ENCODE results near the gene RECQL5.
"Not testable (repeated sequence)": the region's sequence is repeated elsewhere in the genome, so short reads cannot be mapped to it uniquely, and the experiment has no call there.

The RECQL5 gene

DNA sequence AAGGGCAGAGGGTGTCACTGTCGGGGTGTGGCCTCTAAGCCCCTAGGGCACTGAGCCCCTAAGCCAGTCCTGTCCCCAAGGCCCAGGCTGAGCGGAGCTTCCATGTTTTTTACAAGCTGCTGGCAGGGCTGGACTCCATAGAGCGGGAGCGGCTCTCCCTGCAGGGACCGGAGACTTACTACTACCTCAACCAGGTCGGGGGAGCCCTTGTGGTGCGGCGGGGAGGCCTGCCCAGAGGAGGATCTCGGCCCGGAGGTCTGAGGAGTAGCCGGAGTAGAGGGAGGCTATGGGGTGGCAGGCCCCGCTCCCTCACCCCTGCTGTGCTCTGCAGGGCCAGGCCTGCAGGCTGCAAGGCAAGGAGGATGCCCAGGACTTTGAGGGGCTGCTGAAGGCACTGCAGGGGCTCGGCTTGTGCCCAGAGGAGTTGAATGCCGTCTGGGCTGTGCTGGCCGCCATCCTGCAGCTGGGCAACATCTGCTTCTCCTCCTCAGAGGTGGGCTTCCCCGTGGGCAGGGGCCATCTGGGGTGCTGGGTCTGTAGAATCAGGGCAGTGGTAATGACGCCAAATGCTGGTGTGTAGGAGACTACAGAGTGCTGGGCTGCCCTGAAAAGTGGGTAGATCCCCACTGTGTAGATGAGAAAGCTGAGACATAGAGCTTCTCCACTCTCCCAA is 74.5 kb downstream of the RECQL5 start:
- DNase-seq (ENCODE audit: low read depth), result no peak

DNA sequence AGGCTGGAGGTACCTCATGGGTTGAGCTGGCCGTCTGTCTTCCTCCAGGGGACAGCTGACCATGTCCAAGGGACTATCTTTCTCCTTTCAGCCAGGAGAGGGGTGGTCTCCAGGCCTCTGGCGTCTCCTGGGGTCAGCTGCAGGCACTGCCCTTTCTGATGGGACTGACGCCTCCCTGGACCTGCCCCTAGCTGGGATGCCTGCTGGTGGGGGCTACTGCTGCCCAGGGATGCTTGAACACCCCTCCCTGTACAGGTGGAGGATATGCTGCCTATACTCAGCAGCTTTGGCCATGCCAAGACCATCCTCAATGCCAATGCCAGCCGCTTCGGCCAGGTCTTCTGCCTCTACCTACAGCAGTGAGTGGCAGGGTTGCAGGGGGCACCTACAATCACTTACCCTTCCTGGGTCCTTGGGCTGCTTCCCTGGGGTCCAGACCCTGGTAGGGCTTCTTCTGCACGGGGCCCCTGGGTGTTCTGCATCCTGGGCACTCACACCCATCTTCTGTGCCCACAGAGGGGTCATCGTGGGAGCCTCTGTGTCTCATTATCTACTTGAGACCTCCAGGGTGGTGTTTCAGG is 75.1 kb downstream of the RECQL5 start:
- DNase-seq (ENCODE audit: low read depth), result no peak

DNA sequence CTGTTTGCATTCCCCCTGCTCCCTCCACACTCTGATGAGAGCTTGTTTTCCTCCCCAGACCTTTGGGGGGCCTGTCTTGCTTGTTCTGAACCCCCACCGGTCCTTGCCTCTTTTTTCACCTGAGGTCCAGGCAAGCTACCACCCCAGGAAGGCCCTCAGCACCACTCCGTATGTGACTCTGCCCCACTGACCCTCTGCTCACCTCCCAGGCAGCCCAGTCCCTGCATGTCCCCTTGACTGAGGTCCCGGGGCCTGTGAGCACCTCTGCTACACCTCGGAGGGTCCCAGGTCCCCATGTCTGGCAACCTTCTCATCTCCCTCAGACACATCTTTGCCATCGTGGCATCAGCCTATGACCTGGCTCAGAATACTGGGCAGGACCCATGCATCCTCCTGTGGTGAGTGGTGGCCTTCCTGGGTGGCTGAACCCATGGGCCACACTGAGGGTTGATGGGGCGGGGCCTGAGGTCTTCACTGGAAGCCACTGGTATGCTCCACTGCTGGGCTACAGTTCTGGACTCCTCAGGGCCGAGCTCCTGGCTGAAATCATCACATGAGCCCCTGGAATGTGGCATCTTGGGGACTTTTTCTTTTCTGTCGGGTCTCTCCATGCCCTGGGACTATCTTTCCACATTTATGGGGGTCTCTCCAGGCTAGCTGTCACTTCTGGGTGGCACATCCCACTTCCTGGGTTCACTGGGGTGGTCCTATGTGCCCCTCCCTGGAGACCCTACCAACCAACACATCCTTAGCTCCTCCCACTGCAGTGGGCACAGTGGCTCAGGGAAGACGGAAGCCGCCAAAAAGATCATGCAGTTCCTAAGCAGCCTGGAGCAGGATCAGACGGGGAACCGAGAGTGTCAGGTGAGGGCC is 75.9 kb downstream of the RECQL5 start:
- no peak for DNase-seq (ENCODE audit: low read depth)

DNA sequence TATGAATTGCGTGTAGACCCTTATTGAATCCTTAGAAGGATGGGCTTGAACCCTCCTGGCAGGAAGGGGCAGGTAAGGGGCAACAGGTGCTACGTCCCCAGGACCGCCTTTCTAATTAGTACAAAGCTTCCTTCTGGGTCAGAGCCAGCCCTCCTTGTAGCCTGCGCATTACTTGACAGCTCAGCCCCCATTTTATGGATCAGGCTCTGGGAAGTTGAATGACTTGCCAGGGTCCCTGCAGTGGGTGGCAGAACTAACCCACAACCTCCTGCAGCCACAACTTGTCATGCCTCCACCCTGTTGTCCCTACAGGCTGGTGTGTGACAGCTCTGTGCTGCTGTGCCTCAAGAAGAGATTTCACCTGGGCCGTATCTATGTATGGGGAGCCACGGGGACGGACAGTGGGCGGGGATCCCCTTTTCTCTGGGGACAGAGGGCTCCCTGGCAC is 76.6 kb downstream of the RECQL5 start:
- DNase-seq (ENCODE audit: low read depth), result no peak

DNA sequence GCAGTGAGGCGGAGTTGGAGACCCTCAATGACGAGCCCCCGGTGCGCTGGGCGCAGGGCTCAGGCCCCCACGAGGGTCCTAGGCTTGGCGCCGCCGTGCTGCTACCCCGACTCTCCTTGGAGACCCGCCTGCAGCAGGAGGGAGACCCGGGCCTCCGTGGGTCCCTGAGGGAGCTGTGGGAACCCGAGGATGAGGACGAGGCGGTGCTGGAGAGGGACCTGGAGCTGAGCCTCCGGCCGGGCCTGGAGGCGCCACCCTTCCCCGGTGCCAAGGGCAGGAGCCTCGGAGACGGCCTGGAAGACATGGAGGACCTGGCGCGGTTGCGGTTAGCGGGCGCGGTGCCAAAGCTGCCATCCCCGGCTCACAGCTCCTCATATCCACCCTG is 77.0 kb downstream of the RECQL5 start:
- no peak for DNase-seq (ENCODE audit: low read depth)

DNA sequence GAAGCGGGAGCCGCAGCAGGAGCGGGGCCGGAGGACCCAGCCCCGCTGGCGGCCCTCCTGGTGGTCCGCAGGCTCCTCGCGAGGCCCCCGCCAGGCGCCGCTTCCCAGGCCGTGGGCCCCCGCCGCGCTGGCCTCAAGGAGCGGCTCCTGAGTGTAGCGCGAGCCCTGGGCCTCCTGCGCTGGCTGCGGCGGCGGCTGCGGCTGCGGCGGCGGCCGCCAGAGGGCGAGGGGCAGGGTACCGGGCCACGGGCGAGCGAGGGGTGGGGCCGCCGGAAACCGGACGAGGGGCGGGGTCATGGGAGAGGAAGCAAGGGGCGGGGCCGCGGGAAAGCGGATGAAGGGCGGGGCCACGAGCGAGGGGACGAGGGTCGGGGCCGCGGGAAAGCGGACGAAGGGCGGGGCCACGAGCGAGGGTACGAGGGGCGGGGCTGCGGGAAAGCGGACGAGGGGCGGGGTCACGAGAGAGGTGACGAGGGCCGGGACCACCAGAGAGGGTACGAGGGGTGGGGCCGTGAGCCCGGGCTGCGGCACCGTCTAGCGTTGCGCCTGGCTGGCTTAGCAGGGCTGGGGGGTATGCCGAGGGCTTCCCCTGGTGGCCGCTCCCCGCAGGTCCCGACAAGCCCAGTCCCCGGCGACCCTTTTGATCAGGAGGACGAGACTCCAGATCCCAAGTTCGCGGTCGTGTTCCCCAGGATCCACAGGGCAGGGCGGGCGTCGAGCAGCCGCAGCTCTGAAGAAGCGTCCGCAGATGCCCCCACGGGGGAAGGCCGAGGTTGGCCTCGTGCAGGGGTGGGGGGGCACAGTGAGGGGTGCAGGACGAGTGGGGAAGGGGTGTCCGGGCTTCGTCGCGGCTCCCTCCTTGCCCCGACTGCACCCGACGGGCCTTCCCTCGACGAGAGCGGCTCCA is 77.7 kb downstream of the RECQL5 start:
- DNase-seq (ENCODE audit: low read depth), result peak; percentile 98

DNA sequence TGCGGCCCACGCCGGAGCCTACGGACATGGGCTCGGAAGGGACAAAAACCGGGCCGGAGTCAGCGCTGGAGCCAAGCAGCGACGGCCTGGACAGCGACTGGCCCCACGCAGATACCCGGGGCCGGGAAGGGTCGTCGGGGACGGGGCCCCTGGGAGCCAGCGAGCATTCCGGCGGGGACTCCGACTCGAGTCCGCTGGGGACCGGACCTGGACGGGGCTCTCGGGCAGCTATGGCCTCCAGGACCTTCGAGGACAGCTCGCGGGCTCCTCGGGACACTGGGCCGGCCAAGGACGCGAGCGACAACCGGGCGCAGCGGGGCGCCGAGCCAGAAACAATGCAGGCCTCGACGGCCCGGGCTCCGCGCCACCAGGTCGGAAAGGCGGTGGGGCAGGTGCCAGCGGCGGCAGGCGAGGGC is 78.3 kb downstream of the RECQL5 start:
- DNase-seq (ENCODE audit: low read depth), result peak; percentile 16

DNA sequence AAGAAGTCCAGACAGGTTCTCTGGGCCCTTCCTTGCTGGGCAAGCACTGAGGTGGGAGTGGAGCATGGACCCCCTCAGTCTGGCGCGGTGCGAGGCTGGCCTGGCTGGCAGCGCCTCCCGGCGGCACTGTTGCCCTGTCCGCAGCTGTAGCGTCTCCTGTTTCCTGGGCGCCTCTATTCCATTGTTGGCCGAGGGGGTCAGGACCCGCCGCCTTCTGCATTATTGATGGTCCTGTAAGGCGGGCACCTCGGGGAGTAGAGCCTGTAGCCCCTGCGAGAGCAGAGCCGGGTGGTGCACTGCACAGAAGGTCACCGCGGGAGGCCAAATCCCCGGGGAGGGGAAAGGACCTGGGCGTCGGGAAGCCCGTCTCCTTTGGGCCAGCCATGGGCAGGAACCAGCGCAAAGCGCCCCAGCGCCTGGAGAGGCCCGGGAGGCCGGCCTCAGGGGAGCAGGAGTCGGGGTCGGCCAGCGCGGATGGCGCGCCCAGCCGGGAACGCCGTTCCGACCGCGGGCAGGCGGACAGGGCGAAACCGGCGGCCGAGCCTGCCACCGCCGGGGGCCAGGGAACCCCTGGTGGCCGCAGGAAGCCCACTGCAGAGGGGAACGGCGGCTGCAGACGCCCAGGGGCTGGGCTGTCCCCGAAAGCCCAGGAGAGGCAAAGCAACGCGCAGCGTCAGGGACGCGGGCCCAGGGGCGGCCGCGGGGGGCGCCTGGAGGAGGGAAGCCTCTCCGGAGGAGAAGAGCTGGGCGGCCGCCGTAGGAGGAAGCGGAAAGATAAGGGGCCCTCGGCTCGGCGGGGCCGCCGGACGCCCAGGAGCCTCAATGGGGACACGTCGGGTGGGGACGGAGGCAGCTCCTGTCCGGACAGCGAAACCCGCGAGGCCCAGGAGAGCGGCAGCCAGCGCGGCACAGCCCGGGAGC is 79.0 kb downstream of the RECQL5 start, which contains the start of gene MYO15B:
Gene MYO15B (plus strand): TSS at position 126 of the 921 bp plus-strand sequence. CDS start 258 bp downstream, at position 384.
- peak; percentile 60 for DNase-seq (ENCODE audit: low read depth)

DNA sequence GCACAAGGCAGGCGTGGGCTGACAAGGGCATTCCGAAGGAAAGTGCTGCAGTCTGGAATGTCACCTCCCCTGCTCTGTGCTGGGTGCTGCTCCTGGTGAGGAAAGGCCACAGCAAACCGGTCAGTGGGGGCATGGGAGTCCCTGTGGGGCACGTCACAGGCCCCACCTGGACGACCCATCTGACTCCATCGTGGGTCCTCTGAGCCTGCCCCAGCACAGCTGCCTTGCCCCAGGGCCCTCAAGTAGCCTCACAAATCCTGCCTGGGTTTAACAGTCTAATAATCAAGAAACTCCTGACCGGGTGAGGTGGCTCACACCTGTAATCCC is 82.1 kb downstream of the RECQL5 start:
- no peak for DNase-seq (ENCODE audit: low read depth)

DNA sequence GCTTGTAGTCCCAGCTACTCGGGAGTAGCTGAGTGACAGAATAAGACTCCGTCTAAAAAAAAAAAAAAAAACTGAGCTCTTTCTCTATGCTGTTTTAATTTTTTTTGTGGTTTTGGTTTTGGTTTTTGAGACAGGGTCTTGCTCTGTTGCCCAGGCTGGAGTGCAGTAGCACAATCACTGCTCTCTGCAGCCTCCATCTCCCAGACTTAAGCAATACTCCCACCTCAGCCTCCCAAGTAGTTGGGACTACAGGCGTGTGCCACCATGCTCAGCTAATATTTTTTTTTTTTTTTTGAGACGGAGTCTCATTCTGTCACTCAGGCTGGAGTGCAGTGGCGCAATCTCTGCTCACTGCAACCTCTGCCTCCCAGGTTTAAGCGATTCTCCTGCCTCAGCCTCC is 83.8 kb downstream of the RECQL5 start:
- DNase-seq (ENCODE audit: low read depth), result not testable (repeated sequence)

DNA sequence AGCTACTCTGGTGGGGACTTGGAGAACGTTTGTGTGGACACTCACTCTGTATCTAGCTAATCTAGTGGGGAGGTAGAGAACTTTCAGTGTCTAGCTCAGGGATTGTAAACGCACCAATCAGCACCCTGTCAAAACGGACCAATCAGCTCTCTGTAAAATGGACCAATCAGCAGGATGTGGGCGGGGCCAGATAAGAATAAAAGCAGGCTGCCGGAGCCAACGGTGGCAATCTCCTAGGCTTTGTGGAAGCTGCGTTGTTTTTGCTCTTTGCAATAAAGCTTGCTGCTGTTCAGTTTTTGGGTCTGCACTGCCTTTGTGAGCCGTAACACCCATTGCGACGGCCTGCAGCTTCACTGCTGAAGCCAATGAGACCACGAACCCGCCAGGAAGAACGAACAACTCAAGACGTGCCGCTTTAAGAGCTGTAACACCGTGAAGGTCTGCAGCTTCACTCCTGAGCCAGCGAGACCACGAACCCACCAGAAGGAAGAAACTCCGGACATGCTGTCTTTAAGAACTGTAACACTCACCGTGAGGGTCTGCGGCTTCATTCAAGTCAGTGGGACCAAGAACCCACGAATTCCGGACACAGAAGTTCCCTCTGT is 85.7 kb downstream of the RECQL5 start:
- DNase-seq (ENCODE audit: low read depth), result peak; percentile 25
